Measurements from ENCODE around the gene TMEM225B.
"Not testable (repeated sequence)": the region's sequence is repeated elsewhere in the genome, so short reads cannot be mapped to it uniquely, and the experiment has no call there.

The TMEM225B gene

DNA sequence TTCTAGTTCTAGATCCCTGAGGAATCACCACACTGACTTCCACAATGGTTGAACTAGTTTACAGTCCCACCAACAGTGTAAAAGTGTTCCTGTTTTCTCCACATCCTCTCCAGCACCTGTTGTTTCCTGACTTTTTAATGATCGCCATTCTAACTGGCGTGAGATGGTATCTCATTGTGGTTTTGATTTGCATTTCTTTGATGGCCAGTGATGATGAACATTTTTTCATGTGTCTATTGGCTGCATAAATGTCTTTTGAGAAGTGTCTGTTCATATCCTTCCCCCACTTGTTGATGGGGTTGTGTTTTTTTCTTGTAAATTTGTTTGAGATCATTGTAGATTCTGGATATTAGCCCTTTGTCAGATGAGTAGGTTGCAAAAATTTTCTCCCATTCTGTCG lies 56.6 kb downstream of the TMEM225B start:
- DNase-seq (ENCODE audit: low read depth in 2 of 2), result not testable (repeated sequence)

DNA sequence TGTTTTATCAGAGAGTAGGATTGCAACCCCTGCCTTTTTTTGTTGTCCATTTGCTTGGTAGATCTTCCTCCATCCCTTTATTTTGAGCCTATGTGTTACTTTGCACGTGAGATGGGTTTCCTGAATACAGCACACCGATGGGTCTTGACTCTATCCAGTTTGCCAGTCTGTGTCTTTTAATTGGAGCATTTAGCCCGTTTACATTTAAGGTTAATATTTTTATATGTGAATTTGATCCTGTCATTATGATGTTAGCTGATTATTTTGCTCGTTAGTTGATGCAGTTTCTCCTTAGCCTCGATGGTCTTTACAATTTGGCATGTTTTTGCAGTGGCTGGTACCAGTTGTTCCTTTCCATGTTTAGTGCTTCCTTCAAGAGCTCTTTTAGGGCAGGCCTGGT lies 59.8 kb downstream of the TMEM225B start:
- DNase-seq (ENCODE audit: low read depth in 2 of 2), result not testable (repeated sequence)

All from activated CD8-positive, alpha-beta memory T cell treated with anti-CD3 and anti-CD28 coated beads for 4 hours (primary cell).